GM18511 (cell line): ENCODE measurements around the gene NUP37.
"Not testable (repeated sequence)": the region's sequence is repeated elsewhere in the genome, so short reads cannot be mapped to it uniquely, and the experiment has no call there.

ENCODE experiments used
- ATAC-seq: cut with Tn5 transposase; IDR thresholded peaks from one replicate; pipeline ENCODE4 v1.9.1; 2021; ENCODE audit warnings: mild to moderate bottlenecking, moderate library complexity; ENCODE audit not compliant: unreplicated experiment

The NUP37 gene, protein sequence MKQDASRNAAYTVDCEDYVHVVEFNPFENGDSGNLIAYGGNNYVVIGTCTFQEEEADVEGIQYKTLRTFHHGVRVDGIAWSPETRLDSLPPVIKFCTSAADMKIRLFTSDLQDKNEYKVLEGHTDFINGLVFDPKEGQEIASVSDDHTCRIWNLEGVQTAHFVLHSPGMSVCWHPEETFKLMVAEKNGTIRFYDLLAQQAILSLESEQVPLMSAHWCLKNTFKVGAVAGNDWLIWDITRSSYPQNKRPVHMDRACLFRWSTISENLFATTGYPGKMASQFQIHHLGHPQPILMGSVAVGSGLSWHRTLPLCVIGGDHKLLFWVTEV

DNA sequence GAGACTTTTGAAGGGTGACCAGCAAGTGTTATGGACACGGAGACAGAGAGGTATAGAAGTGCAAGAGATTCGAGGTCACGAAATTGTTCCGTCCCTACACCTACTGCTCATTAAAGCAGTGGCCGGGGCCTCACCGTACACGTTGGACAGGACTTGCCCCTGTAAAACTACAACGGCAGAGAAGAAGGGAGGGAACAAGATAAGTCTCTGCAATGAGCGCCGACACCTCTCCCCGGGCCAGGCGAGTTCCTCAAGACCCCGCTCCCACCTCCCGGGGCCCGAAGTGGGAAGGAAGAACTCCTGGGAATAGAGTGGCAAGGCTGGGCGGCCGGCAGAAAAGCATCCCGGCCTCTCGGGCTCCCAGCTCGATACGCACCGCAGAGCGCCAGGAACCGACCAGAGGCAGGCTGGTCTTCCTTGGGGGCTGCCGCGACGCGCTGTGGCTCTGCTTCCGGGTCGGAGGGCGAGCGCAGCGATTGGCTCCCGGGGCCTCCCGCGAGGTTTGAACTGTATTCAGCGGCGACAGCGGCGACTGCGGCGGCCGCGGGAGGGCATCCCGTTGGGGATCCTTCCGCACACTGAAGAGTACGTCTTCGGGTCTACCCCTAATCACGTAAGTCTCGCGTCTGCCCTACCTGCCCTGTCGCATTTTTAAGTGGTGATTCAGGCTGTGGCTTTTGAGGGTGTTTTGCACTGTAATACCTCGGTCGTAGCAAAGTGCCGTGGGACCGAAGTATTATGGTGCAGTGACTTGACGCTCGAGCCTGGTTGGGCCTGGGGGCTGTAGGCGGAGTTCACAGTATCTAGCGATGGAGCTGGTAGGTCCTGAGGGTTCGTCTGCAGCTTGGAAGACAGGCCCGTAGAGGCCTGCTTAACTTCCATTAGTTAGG, at the start of gene NUP37, which contains the start of gene PARPBP:
NUP37 (minus strand) TSS at position 441 of the 890 bp plus-strand sequence. CDS start 1,596 bp downstream, outside the sequence.
PARPBP (plus strand) TSS at position 510 of the 890 bp plus-strand sequence. CDS start 3,706 bp downstream, outside the sequence.
- ATAC-seq, result peak; percentile 98

DNA sequence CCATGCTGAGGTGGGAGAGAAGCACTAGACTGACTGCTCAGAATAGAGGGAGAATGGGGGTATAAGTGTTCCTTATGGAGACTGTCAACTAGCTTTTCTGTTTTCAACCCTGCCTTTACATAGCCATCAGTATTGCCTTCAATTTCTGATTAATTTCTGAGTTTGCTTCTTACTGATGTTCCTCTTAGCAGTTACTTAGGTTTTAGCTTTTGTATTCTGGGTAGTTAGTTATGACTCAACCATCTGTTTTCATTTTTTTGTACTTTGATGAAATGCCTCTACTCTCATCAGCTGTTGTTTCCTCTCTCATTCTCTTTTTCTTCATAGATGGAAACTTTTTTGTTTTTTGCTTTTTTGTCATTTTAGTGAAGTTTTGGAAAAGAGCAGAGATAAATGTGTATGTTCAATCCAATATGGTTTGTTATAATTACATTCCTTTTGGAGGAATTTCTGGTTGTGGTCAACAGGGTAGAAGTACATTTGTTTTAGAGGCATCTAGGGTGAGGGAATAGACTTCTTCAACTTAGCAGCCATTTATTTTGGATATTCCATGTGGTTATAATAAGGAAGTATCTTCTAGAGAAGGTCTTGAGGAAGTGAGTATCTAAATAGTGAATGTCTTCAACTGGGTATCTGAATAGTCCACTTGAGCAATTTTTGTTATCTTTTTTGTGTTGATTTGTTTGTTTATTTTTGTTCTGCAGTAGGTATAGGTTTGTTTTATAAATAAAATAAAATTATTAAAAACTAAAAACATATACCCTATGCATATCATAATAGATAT, 48.1 kb upstream of the NUP37 start:
- ATAC-seq, result peak; percentile 62

DNA sequence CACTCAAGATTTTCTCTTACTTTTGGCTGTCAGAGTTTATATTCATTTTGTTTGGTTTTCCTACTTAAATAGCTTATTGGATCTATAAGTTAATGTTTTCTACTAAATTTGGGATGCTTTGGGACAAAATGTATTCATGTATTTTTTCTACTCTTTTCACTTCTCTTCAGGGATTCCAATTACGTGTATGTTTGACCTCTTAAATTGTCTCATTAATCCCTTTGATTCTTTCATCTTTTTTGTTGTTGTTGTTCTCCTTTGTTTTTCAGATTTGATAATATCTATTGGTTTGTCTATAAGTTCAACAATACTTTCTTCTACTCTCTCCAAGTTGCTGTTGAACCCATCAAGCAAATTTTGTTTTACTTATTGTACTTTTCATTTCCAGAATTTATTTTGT, 43.5 kb upstream of the NUP37 start:
- ATAC-seq, result no peak

DNA sequence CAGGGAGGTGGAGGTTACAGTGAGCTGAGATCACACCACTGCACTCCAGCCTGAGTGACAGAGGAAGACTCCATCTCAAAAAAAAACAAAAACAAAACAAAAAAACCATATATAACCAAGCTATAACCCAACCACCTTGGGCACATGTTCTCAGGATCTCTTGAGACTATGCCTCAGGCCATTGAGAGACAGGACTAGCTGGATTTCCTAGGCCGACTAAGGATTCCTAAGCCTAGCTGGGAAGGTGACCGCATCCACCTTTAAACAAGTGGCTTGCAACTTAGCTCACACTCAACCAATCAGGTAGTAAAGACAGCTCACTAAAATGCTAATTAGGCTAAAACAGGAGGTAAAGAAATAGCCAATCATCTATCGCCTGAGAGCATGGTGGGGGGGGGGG, 35.3 kb upstream of the NUP37 start:
- ATAC-seq, result not testable (repeated sequence)

DNA sequence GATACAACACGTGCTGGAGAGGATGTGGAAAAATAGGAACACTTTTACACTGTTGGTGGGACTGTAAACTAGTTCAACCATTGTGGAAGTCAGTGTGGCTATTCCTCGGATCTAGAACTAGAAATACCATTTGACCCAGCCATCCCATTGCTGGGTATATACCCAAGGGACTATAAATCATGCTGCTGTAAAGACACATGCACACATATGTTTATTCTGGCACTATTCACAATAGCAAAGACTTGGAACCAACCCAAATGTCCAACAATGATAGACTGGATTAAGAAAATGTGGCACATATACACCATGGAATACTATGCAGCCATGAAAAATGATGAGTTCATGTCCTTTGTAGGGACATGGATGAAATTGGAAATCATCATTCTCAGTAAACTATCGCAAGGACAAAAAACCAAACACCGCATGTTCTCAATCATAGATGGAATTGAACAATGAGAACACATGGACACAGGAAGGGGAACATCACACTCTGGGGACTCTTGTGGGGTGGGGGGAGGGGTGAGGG, 27.2 kb upstream of the NUP37 start:
- not testable (repeated sequence) for ATAC-seq

DNA sequence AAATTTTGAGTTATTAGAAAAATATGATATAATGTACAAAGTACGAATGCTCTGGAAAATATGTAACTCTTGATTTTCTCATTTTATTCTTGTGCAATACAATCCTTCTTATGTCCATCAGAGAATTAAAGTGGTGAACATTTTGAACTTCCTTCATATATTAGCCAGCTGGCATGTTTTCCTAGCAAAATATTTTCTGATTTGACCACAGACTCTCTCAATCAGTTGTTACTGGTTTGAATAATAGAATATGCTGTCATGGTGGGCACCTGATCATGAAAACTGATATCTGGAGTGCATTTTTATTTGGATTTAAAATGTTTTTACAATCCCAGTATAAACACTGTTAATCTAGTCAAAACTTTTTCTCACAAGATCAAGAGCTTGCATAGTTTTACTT, 24.3 kb upstream of the NUP37 start:
- ATAC-seq, result no peak

DNA sequence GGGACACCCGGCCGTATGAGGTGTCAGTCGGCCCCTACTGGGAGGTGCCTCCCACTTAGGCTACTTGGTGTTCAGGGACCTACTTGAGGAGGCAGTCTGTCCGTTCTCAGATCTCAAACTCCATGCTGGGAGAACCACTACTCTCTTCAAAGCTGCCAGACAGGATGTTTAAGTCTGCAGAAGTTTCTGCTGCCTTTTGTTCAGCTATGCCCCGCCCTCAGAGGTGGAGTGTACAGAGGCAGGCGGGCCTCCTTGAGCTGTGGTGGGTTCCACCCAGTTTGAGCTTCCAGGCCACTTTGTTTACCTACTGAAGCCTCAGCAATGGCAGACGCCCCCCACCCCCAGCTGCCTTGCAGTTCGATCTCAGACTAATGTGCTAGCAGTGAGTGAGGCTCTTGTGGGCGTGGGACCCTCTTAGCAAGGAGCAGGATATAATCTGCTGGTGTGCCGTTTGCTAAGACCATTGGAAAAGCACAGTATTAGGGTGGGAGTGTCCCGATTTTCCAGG, 23.0 kb upstream of the NUP37 start:
- not testable (repeated sequence) for ATAC-seq

DNA sequence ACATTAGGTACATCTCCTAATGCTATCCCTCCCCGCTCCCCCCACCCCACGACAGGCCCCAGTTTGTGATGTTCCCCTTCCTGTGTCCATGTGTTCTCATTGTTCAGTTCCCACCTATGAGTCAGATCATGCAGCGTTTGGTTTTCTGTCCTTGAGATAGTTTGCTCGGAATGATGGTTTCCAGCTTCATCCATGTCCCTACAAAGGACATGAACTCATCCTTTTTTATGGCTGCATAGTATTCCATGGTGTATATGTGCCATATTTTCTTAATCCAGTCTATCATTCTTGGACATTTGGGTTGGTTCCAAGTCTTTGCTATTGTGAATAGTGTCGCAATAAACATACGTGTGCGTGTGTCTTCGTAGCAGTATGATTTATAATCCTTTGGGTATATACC, 17.7 kb upstream of the NUP37 start:
- ATAC-seq, result not testable (repeated sequence)

DNA sequence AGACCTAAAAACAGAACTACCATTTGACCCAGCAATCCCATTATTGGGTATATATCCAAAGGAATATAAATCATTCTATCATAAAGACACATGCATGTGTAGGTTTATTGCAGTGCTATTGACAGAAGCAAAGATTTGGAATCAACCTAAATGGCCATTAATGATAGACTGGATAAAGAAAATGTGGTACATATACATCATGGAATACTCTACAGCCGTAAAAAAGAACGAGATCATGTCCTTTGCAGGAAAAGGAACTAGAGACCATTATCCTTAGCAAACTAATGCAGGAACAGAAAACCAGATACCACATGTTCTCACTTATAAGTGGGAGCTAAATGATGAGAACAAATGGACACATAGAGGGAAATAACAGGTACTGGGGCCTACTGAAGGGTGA, 11.5 kb upstream of the NUP37 start:
- not testable (repeated sequence) for ATAC-seq

DNA sequence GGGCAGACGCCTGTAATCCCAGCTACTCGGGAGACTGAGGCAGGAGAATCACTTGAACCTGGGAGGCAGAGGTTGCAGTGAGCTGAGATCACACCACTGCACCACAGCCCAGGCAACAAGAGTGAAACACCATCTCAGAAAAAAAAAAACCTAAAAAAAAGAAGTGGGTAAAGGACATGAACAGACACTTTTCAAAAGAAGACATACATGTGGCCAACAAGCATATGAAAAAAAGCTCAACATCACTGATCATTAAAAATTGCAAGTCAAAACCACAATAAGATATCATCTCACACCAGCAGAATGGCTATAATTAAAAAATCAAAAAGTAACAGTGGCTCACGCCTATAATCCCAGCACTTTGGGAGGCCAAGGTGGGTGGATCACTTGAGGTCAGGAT, 10.8 kb upstream of the NUP37 start:
- not testable (repeated sequence) for ATAC-seq

DNA sequence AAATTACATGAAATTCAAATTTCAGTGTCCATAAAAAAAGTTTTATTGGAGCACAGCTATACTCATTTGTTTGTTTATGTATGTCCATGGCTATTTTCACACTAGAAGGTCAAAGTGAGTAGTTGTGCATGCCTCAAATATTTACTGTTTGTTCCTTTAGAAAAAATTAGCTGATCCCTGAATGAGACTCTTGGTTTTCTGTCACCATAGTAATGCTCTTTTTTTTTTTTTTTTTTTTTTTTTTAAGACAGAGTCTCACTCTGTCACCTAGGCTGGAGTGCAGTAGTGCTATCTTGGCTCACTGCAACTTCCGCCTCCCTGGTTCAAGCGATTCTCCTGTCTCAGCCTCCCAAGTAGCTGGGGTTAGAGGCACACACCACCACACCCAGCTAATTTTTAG, 1.4 kb upstream of the NUP37 start:
- ATAC-seq, result not testable (repeated sequence)

DNA sequence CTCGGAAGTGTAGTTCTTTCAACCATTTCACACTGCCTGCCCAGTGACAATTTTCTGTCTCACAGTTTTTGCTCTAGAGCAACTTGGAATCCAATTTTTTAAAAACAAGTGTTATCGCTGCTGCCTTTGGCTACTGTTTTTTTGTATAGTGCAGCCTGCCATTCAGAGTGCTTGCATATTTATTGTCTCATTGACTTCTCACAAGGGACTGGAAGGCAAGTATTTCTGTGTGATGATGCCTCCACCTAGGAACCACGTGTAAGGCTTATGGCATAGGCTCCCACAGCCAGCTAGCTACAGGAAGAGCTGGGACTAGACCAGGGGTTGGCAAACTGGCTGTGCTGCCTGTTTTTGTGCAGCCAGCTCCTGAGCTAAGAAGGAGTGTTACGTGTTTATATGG, 972 bp upstream of the NUP37 start:
- ATAC-seq, result no peak

DNA sequence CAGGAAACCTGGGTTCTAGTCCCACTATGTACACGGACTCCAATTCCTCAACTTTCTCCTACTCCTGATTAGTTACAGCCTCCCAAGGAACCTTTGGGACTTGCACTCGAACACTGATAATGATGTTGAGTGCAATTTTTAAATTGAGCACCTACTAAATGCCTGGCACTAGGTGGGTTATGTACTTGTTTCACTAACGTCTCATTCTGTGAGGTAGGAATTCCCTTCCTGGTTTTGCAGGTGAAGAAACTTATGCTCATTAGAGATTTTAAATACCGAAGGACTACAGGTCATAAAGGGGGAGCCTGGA, 605 bp upstream of the NUP37 start:
- no peak for ATAC-seq

DNA sequence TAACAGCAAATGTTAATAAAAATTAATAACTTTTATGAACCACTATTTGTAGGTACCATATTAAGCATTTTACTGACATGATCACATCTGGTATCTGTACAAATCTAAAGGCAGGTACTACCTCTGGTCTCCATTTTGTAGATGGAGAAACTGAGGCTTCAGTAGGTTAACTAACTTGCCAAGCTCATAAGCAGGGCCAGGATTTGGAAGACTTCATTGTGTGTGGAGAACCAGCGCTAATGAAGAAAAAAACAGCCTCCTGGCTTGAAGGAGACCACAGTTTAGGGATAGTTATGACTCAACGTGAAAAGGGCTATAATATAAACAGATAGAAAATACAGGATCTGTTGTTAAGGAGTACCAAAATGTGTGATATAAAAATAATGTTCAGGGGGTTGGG, 1.0 kb downstream of the NUP37 start:
- no peak for ATAC-seq

DNA sequence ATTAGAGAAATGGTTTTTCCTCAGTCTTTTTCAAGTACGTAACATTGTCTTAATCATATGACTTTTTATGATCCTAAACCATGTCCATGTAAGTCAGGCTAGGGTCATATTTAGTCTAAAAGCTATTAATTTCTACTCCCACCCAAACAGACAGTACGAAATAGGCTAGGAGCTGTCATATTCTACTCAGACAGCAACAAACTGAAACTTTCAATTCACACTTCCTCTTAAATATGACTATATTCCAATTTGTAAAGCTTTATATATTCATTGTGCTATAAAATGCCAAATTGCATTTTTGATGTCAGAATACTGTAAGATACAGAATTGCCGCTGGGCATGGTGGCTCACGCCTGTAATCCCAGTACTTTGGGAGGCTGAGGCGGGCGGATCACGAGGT, 3.5 kb downstream of the NUP37 start:
- ATAC-seq, result no peak

DNA sequence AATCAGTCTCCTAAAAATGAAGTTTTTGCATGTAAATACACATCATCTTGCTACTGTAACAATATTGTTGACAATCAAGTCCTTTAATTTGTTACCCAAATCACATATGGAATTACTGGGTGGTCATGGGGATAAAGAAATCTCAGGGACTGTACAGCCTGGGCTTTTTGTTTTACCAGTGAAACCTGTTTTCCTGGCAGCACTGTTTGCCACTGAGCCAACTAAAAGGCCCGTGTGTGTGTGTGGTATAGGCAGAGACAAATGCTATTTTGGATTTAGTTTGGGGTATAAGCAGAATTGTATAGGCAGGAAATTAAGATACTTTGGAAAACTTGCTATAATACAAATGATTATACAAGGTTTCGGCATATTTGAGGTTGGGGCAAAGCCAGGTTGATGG, 5.7 kb downstream of the NUP37 start:
- ATAC-seq, result no peak

DNA sequence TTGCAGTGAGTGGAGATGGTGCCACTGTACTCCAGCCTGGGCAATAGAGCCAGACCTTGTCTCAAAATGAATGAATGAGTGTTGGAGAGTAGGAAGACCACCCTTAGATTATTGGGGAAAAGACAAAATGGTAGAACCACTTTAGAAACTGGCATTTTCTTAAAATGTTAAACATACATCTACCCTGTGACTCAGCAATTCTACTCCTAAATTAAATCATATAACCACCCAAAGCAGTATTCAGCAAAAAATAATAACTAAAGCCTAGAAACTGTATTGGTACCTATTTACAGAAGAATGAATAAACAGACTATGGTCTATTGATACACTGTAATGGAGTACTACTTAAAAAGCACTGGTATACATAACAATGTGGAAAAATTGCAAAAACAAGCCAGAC, 9.1 kb downstream of the NUP37 start:
- no peak for ATAC-seq

DNA sequence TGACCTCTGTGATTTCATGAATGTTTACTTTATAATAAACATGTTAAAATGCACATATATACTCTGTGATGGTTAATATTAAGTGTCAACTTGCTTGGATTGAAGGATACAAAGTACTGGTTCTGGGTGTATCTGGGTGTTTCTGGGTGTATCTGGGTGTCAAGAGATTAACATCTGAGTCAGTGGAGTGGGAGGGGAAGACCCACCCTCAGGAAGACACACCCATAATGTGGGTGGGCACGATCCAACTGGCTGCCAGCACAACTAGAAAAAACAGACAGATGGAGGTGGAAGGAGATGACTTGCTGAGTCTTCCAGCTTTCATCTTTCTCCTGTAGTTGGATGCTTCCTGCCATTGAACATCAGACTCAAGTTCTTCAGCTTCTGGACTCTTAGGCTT, 11.9 kb downstream of the NUP37 start:
- no peak for ATAC-seq

DNA sequence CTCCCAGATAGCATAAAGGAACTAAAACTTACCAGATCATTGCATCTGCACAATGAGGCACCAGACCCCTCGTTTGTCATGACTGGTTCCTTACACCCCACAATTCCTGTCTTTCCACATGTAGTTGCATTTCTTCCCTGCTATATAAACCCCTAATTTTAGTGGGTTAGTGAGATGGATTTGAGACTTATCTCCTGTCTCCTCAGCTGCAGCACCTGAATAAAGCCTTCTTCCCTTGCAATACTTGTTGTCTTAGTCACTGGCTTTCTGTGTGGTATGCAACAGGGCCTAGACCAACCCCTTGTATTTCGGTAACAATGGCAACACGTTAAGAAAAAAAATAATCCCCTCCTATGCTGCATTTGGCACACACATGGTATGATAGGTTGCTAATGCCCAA, 13.0 kb downstream of the NUP37 start:
- no peak for ATAC-seq

DNA sequence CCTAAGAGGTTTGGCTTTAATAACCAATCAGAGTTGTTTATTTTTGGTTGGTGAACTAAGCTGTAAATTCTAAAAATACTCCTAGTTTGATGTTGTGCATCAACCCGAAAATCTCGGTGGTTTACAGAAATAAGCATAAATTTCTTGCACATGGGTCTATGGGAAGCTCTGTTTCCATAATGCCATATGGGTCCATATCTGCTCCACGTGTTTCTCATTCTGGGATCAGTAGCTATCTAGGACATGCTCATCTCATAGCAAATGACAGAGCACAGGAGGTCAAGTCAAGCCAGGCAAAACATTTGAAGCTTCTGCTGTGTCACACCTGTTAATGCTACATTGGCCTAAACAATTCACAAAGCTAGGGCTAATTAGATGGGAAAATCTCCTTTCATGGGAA, 23.1 kb downstream of the NUP37 start:
- no peak for ATAC-seq
